Erythroblast (primary cell): ENCODE measurements around the gene SPON1.

Experiments
- GATA1 ChIP-seq: IDR thresholded peaks from 2 replicates; pipeline ENCODE4 v1.6.1; 2011; ENCODE audit warnings: low read depth, mild to moderate bottlenecking, control low read depth, low read length, moderate library complexity
- POLR2A ChIP-seq: IDR thresholded peaks from 2 replicates; pipeline ENCODE4 v1.6.1; 2011; ENCODE audit warnings: mild to moderate bottlenecking, low read length

DNA sequence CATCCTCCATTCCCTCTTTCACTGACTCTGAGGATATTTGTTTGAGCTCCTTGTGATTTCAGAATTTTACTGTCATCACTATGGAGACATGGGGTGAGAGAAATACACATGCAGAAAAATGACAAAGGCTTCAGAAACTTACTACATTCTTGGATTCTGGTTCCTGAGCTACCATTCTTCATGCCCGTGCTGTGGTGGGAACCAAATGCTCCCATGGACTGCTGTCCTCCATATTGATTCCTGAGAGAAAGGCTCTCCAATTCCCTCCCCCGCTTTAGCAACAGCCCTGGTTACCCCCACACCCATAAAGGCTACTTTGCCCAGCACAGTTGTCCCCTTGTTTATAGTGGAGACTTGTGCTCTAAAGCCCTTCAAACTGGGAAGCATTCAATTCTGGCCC, 201.1 kb downstream of the SPON1 start:
- no peak for TF ChIP-seq POLR2A
- no peak for TF ChIP-seq GATA1
